Endothelial cell of umbilical vein (primary cell): ENCODE measurements around the gene C22orf42. TPM values are rescaled to one million over a fixed set of nuclear protein-coding genes. Genes with fewer than 3 reads are reported as not detected.

Source experiments
- BruUV-seq: library from RNA; stranded (reverse); fragments of 400-500 nt; replicated peaks from 2 replicates; lab custom pipeline; 2021; lab: Mats Ljungman, UMichigan
- CTCF ChIA-PET: fragments of 300-600, 350-600 bp; sonication (Branson Sonifier 250); formaldehyde crosslinking; loops from one replicate; lab custom pipeline; 2021; ENCODE audit warnings: antibody characterized with exemption, inconsistent platforms; lab: Charles Lee
- POLR2A ChIA-PET: fragments of 300-600, 350-600 bp; sonication (Branson Sonifier 250); formaldehyde crosslinking; loops from one replicate; lab custom pipeline; 2021; ENCODE audit warnings: antibody characterized with exemption, inconsistent platforms; lab: Charles Lee
- DNase-seq: peaks from one replicate; pipeline ENCODE4 v3.0.0-alpha.2; 2011; ENCODE audit warnings: low read depth, low spot score
- FAIRE-seq: peaks from 2 replicates; lab custom pipeline; 2011; peaks lifted over from hg19 to GRCh38; lab: Jason Lieb, UNC
- H2AFZ ChIP-seq: 2 replicates; pipeline ENCODE4 v1.6.0; 2012; ENCODE audit warnings: low read depth, low read length, control low read depth, inconsistent platforms
- H3K27ac ChIP-seq: 2 replicates; pipeline ENCODE4 v1.5.1; 2011; ENCODE audit warnings: low read depth, mild to moderate bottlenecking, control low read depth, low read length, moderate library complexity; ENCODE audit not compliant: insufficient read depth
- H3K27me3 ChIP-seq, 2 experiments: 2 replicates each; pipeline versions ENCODE4 v1.6.0 to v1.6.1; 2011; ENCODE audit warnings: low read length in 2 of 2, mixed read lengths in 1 of 2; ENCODE audit not compliant: control insufficient read depth in 2 of 2, insufficient read depth in 2 of 2
- H3K36me3 ChIP-seq, 2 experiments: 2 replicates in 1 of 2; 3 replicates in 1 of 2; pipeline ENCODE4 v1.5.1; 2011; ENCODE audit warnings: low read length in 2 of 2, mild to moderate bottlenecking in 1 of 2, moderate library complexity in 1 of 2; ENCODE audit not compliant: control insufficient read depth in 2 of 2, insufficient read depth in 2 of 2; ENCODE audit errors: extremely low read depth in 1 of 2
- H3K4me1 ChIP-seq: 3 replicates; pipeline ENCODE4 v1.5.1; 2011; ENCODE audit warnings: mild to moderate bottlenecking, low read length; ENCODE audit not compliant: control insufficient read depth, insufficient read depth; ENCODE audit errors: extremely low read depth
- H3K4me2 ChIP-seq: 2 replicates; pipeline ENCODE4 v1.6.1; 2011; ENCODE audit warnings: low read length, control low read depth, mixed read lengths; ENCODE audit not compliant: insufficient read depth
- H3K4me3 ChIP-seq, 3 experiments: fragments of 200-600 bp in 1 of 3; sonication (generic), shearing (Covaris generic) in 1 of 3; replicated peaks in 1 of 3; 2 replicates each; pipeline ENCODE4 v1.5.1; 2011 to 2016; ENCODE audit warnings: control low read depth in 3 of 3, low read length in 3 of 3, mild to moderate bottlenecking in 2 of 3, inconsistent platforms in 1 of 3, low read depth in 1 of 3, moderate library complexity in 1 of 3; ENCODE audit not compliant: insufficient read depth in 1 of 3
- H3K79me2 ChIP-seq: 2 replicates; pipeline ENCODE4 v1.6.0; 2012; ENCODE audit warnings: low read length, inconsistent platforms; ENCODE audit not compliant: control insufficient read depth, insufficient read depth
- H3K9ac ChIP-seq: replicated peaks from 2 replicates; pipeline ENCODE3; 2011; ENCODE audit warnings: low read length, control low read depth; ENCODE audit not compliant: insufficient read depth; ENCODE audit errors: extremely low read depth
- H3K9me1 ChIP-seq: replicated peaks from 3 replicates; pipeline ENCODE4 v1.6.0; 2011; ENCODE audit warnings: mild to moderate bottlenecking, low read length; ENCODE audit not compliant: control insufficient read depth, insufficient read depth; ENCODE audit errors: extremely low read depth
- H3K9me3 ChIP-seq: replicated peaks from 2 replicates; pipeline ENCODE4 v1.5.1; 2012; ENCODE audit warnings: low read length, inconsistent platforms; ENCODE audit not compliant: control insufficient read depth, insufficient read depth
- H4K20me1 ChIP-seq: replicated peaks from 2 replicates; pipeline ENCODE3; 2011; ENCODE audit warnings: mild to moderate bottlenecking, low read length; ENCODE audit not compliant: control insufficient read depth, insufficient read depth; ENCODE audit errors: extremely low read depth
- CTCF ChIP-seq, 2 donors: IDR thresholded peaks; 1 replicate in 1 of 2; 2 replicates in 1 of 2; pipeline ENCODE4 v1.5.1; 2011; ENCODE audit warnings: low read length in 2 of 2, mild to moderate bottlenecking in 2 of 2, moderate library complexity in 2 of 2, control low read depth in 1 of 2, inconsistent platforms in 1 of 2, low read depth in 1 of 2; ENCODE audit not compliant: insufficient read depth in 1 of 2; ENCODE audit errors: extremely low read depth in 1 of 2
- EZH2 ChIP-seq: IDR thresholded peaks from 2 replicates; pipeline ENCODE4 v1.6.1; 2012; ENCODE audit warnings: borderline replicate concordance, low read depth, mild to moderate bottlenecking, moderate library complexity, low read length, inconsistent platforms; ENCODE audit not compliant: severe bottlenecking
- FOS ChIP-seq: IDR thresholded peaks from 2 replicates; pipeline ENCODE4 v1.6.1; 2011; ENCODE audit warnings: mild to moderate bottlenecking, low read length, moderate library complexity, borderline replicate concordance; ENCODE audit not compliant: insufficient read depth
- GATA2 ChIP-seq: IDR thresholded peaks from 2 replicates; pipeline ENCODE4 v1.7.0; 2011; ENCODE audit warnings: low read depth, mild to moderate bottlenecking, moderate library complexity, mixed read lengths, low read length; ENCODE audit not compliant: insufficient read length, insufficient read depth
- JUN ChIP-seq: IDR thresholded peaks from 2 replicates; pipeline ENCODE4 v1.6.1; 2011; ENCODE audit warnings: borderline replicate concordance, low read depth; ENCODE audit not compliant: insufficient read length, insufficient read depth
- MYC ChIP-seq: IDR thresholded peaks from one replicate; pipeline ENCODE4 v1.6.1; 2011; ENCODE audit warnings: mild to moderate bottlenecking, low read depth, low read length
- POLR2A ChIP-seq: IDR thresholded peaks from 2 replicates; pipeline ENCODE4 v1.6.1; 2012; ENCODE audit warnings: low read depth, mild to moderate bottlenecking, control low read depth, low read length
- POLR2AphosphoS5 ChIP-seq: IDR thresholded peaks from 2 replicates; pipeline ENCODE4 v1.6.1; 2012; ENCODE audit warnings: low read depth, mild to moderate bottlenecking, control low read depth, low read length, moderate library complexity; ENCODE audit not compliant: insufficient read depth
- dilution Hi-C: fragments of 300-500 bp; cut with MboI; formaldehyde crosslinking; loops from one replicate; pipeline ENCODE4 v1.15.0; 2019; ENCODE audit warnings: low sequenced_read_pairs; ENCODE audit not compliant: extremely low pct_ligation_motif_present
- intact Hi-C: fragments of 100-400 bp; cut with micrococcal nuclease; formaldehyde crosslinking; loops from one replicate; pipeline ENCODE4 v1.10.0; 2022
- polyA plus RNA-seq, 4 experiments: library from polyadenylated mRNA; depleted of rRNA in 3 of 4; stranded (reverse) in 3 of 4; unstranded in 1 of 4; fragments of >200 nt; gene quantifications; 2 replicates each; pipeline versions ENCODE4 v1.2.1 to v1.2.3, GENCODE V29; 2011 to 2012; ENCODE audit warnings: missing spikeins in 1 of 4
- total RNA-seq: library from RNA; stranded (reverse); gene quantifications from 2 replicates; pipeline ENCODE4 v1.2.3, GENCODE V29; 2021
- TF ChIP-seq, protein P1 (sequence below): IDR thresholded peaks from 2 replicates; pipeline ENCODE4 v1.6.1; 2011; ENCODE audit not compliant: insufficient read depth, insufficient read length

C22orf42 gene
- total and polyA plus RNA-seq, 2 donors (not counting 3 experiments of a cell fraction or from before 2014, with no cell fraction given) = not detected

DNA sequence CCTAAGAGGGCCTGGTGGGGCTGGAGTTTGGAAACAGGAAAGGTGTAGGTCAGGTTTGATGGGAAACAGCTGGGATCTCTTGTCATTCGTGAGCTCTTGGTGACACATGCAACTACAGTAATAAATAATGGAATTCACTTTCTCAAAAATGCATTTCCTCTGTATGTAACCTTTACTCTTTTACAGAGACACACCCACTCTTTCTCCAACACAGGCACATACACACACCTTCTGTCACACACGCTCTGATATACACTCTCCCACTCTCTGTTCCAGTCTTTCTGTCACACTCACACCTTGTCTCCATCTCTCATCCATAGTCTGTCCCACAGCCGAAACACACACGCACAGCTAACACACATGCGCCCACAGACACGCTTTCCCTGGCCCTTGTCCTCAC lies 6.6 kb upstream of the C22orf42 start:
- no peak overlapping the region for H3K4me2 ChIP-seq
- no peak overlapping the region for H2AFZ ChIP-seq
- intact Hi-C loops = no loop called here
- ChIA-PET CTCF (no interaction called here), POLR2A (no interaction called here)
- no peaks in the 10 kb centered on the region for H3K9me3 ChIP-seq
- no peak for DNase-seq
- dilution Hi-C loops = no loop called here
- no peaks in the 10 kb centered on the region for H4K20me1 ChIP-seq
- no peak overlapping the region for H3K9ac ChIP-seq
- no peak for TF ChIP-seq EZH2
- no peak for TF ChIP-seq POLR2AphosphoS5
- TF ChIP-seq POLR2A = no peak
- no peak for TF ChIP-seq MYC
- TF ChIP-seq, protein P1, sequence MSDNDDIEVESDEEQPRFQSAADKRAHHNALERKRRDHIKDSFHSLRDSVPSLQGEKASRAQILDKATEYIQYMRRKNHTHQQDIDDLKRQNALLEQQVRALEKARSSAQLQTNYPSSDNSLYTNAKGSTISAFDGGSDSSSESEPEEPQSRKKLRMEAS = no peak
- no peak for TF ChIP-seq JUN
- no peak for TF ChIP-seq GATA2
- TF ChIP-seq CTCF (IDR thresholded peaks at IDR 0.05; ENCODE audit: extremely low read depth in 1 of 2, insufficient read depth in 1 of 2, low read depth in 1 of 2, low read length in 2 of 2) = no peak
- TF ChIP-seq FOS = no peak
- H3K4me1 ChIP-seq = no peaks in the 10 kb centered on the region
- peaks cover 0 to 2% of the 10 kb centered on the region in 2 experiments for H3K27me3 ChIP-seq
- no TSS peak for BruUV-seq
- no peak overlapping the region for H3K27ac ChIP-seq
- no peaks in the 10 kb centered on the region for H3K36me3 ChIP-seq
- FAIRE-seq = no peak
- no peak overlapping the region for H3K4me3 ChIP-seq
- no peaks in the 10 kb centered on the region for H3K9me1 ChIP-seq
- H3K79me2 ChIP-seq = no peaks in the 10 kb centered on the region
